Endothelial cell of umbilical vein (primary cell): Measurements from ENCODE around the gene ZC2HC1B. TPM values are rescaled to one million over a fixed set of nuclear protein-coding genes. Genes with fewer than 3 reads are reported as not detected.

ENCODE experiments used
- BruUV-seq: library from RNA; stranded (reverse); fragments of 400-500 nt; replicated peaks from 2 replicates; lab custom pipeline; 2021; lab: Mats Ljungman, UMichigan
- CTCF ChIA-PET: fragments of 300-600, 350-600 bp; sonication (Branson Sonifier 250); formaldehyde crosslinking; loops from one replicate; lab custom pipeline; 2021; ENCODE audit warnings: antibody characterized with exemption, inconsistent platforms; lab: Charles Lee
- POLR2A ChIA-PET: fragments of 300-600, 350-600 bp; sonication (Branson Sonifier 250); formaldehyde crosslinking; loops from one replicate; lab custom pipeline; 2021; ENCODE audit warnings: antibody characterized with exemption, inconsistent platforms; lab: Charles Lee
- DNase-seq: peaks from one replicate; pipeline ENCODE4 v3.0.0-alpha.2; 2011; ENCODE audit warnings: low read depth, low spot score
- FAIRE-seq: peaks from 2 replicates; lab custom pipeline; 2011; peaks lifted over from hg19 to GRCh38; lab: Jason Lieb, UNC
- H2AFZ ChIP-seq: 2 replicates; pipeline ENCODE4 v1.6.0; 2012; ENCODE audit warnings: low read depth, low read length, control low read depth, inconsistent platforms
- H3K27ac ChIP-seq: 2 replicates; pipeline ENCODE4 v1.5.1; 2011; ENCODE audit warnings: low read depth, mild to moderate bottlenecking, control low read depth, low read length, moderate library complexity; ENCODE audit not compliant: insufficient read depth
- H3K27me3 ChIP-seq, 2 experiments: 2 replicates each; pipeline versions ENCODE4 v1.6.0 to v1.6.1; 2011; ENCODE audit warnings: low read length in 2 of 2, mixed read lengths in 1 of 2; ENCODE audit not compliant: control insufficient read depth in 2 of 2, insufficient read depth in 2 of 2
- H3K36me3 ChIP-seq, 2 experiments: 2 replicates in 1 of 2; 3 replicates in 1 of 2; pipeline ENCODE4 v1.5.1; 2011; ENCODE audit warnings: low read length in 2 of 2, mild to moderate bottlenecking in 1 of 2, moderate library complexity in 1 of 2; ENCODE audit not compliant: control insufficient read depth in 2 of 2, insufficient read depth in 2 of 2; ENCODE audit errors: extremely low read depth in 1 of 2
- H3K4me1 ChIP-seq: 3 replicates; pipeline ENCODE4 v1.5.1; 2011; ENCODE audit warnings: mild to moderate bottlenecking, low read length; ENCODE audit not compliant: control insufficient read depth, insufficient read depth; ENCODE audit errors: extremely low read depth
- H3K4me2 ChIP-seq: 2 replicates; pipeline ENCODE4 v1.6.1; 2011; ENCODE audit warnings: low read length, control low read depth, mixed read lengths; ENCODE audit not compliant: insufficient read depth
- H3K4me3 ChIP-seq, 3 experiments: fragments of 200-600 bp in 1 of 3; sonication (generic), shearing (Covaris generic) in 1 of 3; replicated peaks in 1 of 3; 2 replicates each; pipeline ENCODE4 v1.5.1; 2011 to 2016; ENCODE audit warnings: control low read depth in 3 of 3, low read length in 3 of 3, mild to moderate bottlenecking in 2 of 3, inconsistent platforms in 1 of 3, low read depth in 1 of 3, moderate library complexity in 1 of 3; ENCODE audit not compliant: insufficient read depth in 1 of 3
- H3K79me2 ChIP-seq: 2 replicates; pipeline ENCODE4 v1.6.0; 2012; ENCODE audit warnings: low read length, inconsistent platforms; ENCODE audit not compliant: control insufficient read depth, insufficient read depth
- H3K9ac ChIP-seq: replicated peaks from 2 replicates; pipeline ENCODE3; 2011; ENCODE audit warnings: low read length, control low read depth; ENCODE audit not compliant: insufficient read depth; ENCODE audit errors: extremely low read depth
- H3K9me1 ChIP-seq: replicated peaks from 3 replicates; pipeline ENCODE4 v1.6.0; 2011; ENCODE audit warnings: mild to moderate bottlenecking, low read length; ENCODE audit not compliant: control insufficient read depth, insufficient read depth; ENCODE audit errors: extremely low read depth
- H3K9me3 ChIP-seq: replicated peaks from 2 replicates; pipeline ENCODE4 v1.5.1; 2012; ENCODE audit warnings: low read length, inconsistent platforms; ENCODE audit not compliant: control insufficient read depth, insufficient read depth
- H4K20me1 ChIP-seq: replicated peaks from 2 replicates; pipeline ENCODE3; 2011; ENCODE audit warnings: mild to moderate bottlenecking, low read length; ENCODE audit not compliant: control insufficient read depth, insufficient read depth; ENCODE audit errors: extremely low read depth
- EZH2 ChIP-seq: IDR thresholded peaks from 2 replicates; pipeline ENCODE4 v1.6.1; 2012; ENCODE audit warnings: borderline replicate concordance, low read depth, mild to moderate bottlenecking, moderate library complexity, low read length, inconsistent platforms; ENCODE audit not compliant: severe bottlenecking
- JUN ChIP-seq: IDR thresholded peaks from 2 replicates; pipeline ENCODE4 v1.6.1; 2011; ENCODE audit warnings: borderline replicate concordance, low read depth; ENCODE audit not compliant: insufficient read length, insufficient read depth
- MAX ChIP-seq: IDR thresholded peaks from 2 replicates; pipeline ENCODE4 v1.6.1; 2011; ENCODE audit not compliant: insufficient read depth, insufficient read length
- POLR2A ChIP-seq: IDR thresholded peaks from 2 replicates; pipeline ENCODE4 v1.6.1; 2012; ENCODE audit warnings: low read depth, mild to moderate bottlenecking, control low read depth, low read length
- POLR2AphosphoS5 ChIP-seq: IDR thresholded peaks from 2 replicates; pipeline ENCODE4 v1.6.1; 2012; ENCODE audit warnings: low read depth, mild to moderate bottlenecking, control low read depth, low read length, moderate library complexity; ENCODE audit not compliant: insufficient read depth
- dilution Hi-C: fragments of 300-500 bp; cut with MboI; formaldehyde crosslinking; loops from one replicate; pipeline ENCODE4 v1.15.0; 2019; ENCODE audit warnings: low sequenced_read_pairs; ENCODE audit not compliant: extremely low pct_ligation_motif_present
- intact Hi-C: fragments of 100-400 bp; cut with micrococcal nuclease; formaldehyde crosslinking; loops from one replicate; pipeline ENCODE4 v1.10.0; 2022
- polyA plus RNA-seq, 4 experiments: library from polyadenylated mRNA; depleted of rRNA in 3 of 4; stranded (reverse) in 3 of 4; unstranded in 1 of 4; fragments of >200 nt; gene quantifications; 2 replicates each; pipeline versions ENCODE4 v1.2.1 to v1.2.3, GENCODE V29; 2011 to 2012; ENCODE audit warnings: missing spikeins in 1 of 4
- total RNA-seq: library from RNA; stranded (reverse); gene quantifications from 2 replicates; pipeline ENCODE4 v1.2.3, GENCODE V29; 2021
- TF ChIP-seq, protein P1 (sequence below), 2 donors: IDR thresholded peaks; 1 replicate in 1 of 2; 2 replicates in 1 of 2; pipeline ENCODE4 v1.5.1; 2011; ENCODE audit warnings: low read length in 2 of 2, mild to moderate bottlenecking in 2 of 2, moderate library complexity in 2 of 2, control low read depth in 1 of 2, inconsistent platforms in 1 of 2, low read depth in 1 of 2; ENCODE audit not compliant: insufficient read depth in 1 of 2; ENCODE audit errors: extremely low read depth in 1 of 2

The ZC2HC1B gene
- total and polyA plus RNA-seq, 2 donors (not counting 3 experiments of a cell fraction or from before 2014, with no cell fraction given) = not detected

DNA sequence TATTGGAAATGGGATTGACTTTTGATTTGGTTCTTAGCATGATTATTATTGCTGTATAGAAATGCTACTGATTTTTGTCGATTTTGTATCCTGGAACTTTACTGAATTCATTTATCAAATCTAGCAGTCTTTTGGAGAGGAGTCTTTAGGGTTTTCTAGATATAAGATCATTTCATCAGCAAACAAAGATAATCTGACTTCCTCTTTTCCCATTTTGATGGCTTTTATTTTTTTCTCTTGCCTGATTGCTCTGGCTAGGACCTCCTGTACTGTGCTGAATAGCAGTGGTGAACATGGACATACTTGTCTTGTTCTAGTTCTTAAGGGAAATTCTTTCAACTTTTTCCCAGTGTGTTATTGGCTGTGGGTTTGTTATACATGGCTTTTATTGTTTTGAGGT is 64.6 kb downstream of the ZC2HC1B start:
- no peaks in the 10 kb centered on the region for H3K4me1 ChIP-seq
- TF ChIP-seq EZH2 (no peak), MAX (no peak), JUN (no peak), POLR2A (no peak), POLR2AphosphoS5 (no peak)
- TF ChIP-seq, protein P1, sequence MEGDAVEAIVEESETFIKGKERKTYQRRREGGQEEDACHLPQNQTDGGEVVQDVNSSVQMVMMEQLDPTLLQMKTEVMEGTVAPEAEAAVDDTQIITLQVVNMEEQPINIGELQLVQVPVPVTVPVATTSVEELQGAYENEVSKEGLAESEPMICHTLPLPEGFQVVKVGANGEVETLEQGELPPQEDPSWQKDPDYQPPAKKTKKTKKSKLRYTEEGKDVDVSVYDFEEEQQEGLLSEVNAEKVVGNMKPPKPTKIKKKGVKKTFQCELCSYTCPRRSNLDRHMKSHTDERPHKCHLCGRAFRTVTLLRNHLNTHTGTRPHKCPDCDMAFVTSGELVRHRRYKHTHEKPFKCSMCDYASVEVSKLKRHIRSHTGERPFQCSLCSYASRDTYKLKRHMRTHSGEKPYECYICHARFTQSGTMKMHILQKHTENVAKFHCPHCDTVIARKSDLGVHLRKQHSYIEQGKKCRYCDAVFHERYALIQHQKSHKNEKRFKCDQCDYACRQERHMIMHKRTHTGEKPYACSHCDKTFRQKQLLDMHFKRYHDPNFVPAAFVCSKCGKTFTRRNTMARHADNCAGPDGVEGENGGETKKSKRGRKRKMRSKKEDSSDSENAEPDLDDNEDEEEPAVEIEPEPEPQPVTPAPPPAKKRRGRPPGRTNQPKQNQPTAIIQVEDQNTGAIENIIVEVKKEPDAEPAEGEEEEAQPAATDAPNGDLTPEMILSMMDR (IDR thresholded peaks at IDR 0.05; ENCODE audit: extremely low read depth in 1 of 2, insufficient read depth in 1 of 2, low read depth in 1 of 2, low read length in 2 of 2) = no peak
- H3K27me3 ChIP-seq = peaks cover 0 to 7% of the 10 kb centered on the region in 2 experiments
- FAIRE-seq (no peak), DNase-seq (no peak)
- H4K20me1 ChIP-seq = no peaks in the 10 kb centered on the region
- no peaks in the 10 kb centered on the region for H3K36me3 ChIP-seq
- dilution Hi-C loops (no loop called here), intact Hi-C loops (no loop called here)
- ChIA-PET CTCF (no interaction called here), POLR2A (no interaction called here)
- no peak overlapping the region for H3K4me2 ChIP-seq
- H2AFZ ChIP-seq = no peak overlapping the region
- BruUV-seq = no TSS peak
- H3K79me2 ChIP-seq = no peaks in the 10 kb centered on the region
- H3K4me3 ChIP-seq = no peak overlapping the region
- no peak overlapping the region for H3K9ac ChIP-seq
- H3K9me1 ChIP-seq = no peaks in the 10 kb centered on the region
- H3K27ac ChIP-seq = no peak overlapping the region
- H3K9me3 ChIP-seq = no peaks in the 10 kb centered on the region

GRCh38 chr6:143929975-143930374 is 65.7 kb downstream of the ZC2HC1B start:
- Histone ChIP-seq H3K9me1 (no peaks in the 10 kb centered on the region), H3K27ac (no peak overlapping the region), H3K4me1 (no peaks in the 10 kb centered on the region), H3K4me3 (no peak overlapping the region), H3K36me3 (no peaks in the 10 kb centered on the region), H2AFZ (no peak overlapping the region), H3K9me3 (no peaks in the 10 kb centered on the region), H3K27me3 (peaks cover 0 to 4% of the 10 kb centered on the region in 2 experiments), H3K9ac (no peak overlapping the region), H3K79me2 (no peaks in the 10 kb centered on the region), H4K20me1 (no peaks in the 10 kb centered on the region), H3K4me2 (no peak overlapping the region)
- CTCF ChIA-PET = interaction anchor here (1.0 kb wide), 1 partner anchor 10 kb away, joined by 4 read pairs; no protein-coding TSS in a partner anchor
- intact Hi-C loops (no loop called here), dilution Hi-C loops (no loop called here)
- no TSS peak for BruUV-seq
- no peak for TF ChIP-seq POLR2A
- DNase-seq = no peak
- no peak for FAIRE-seq
- POLR2A ChIA-PET = no interaction called here
